ENCODE measurements around the gene ATP6V1G1. TPM values are rescaled to one million over a fixed set of nuclear protein-coding genes. Genes with fewer than 3 reads are reported as not detected.

ATP6V1G1 gene
- total and polyA plus RNA-seq, 2 experiments from 2014 or later, result 166 to 509 TPM

GRCh38 chr9:114621561-114621960, 34.0 kb downstream of the ATP6V1G1 start:
- no peak for ATAC-seq
- no peaks in the 10 kb centered on the region for H3K9me3 Mint-ChIP-seq
- no peak overlapping the region for H3K4me2 ChIP-seq

More at GRCh38 chr9:114621561-114621960, 34.0 kb downstream of the ATP6V1G1 start:
- no peaks in the 10 kb centered on the region for H3K27me3 Mint-ChIP-seq (ENCODE audit: insufficient read depth, low read depth, poor library complexity)
- Histone ChIP-seq H3K4me3 (no peak overlapping the region), H3K27ac (ENCODE audit: low read depth) (no peak overlapping the region), H2AFZ (no peak overlapping the region), H3K36me3 (ENCODE audit: insufficient read depth) (no peaks in the 10 kb centered on the region), H4K20me1 (replicated peaks; ENCODE audit: insufficient read depth) (no peaks in the 10 kb centered on the region), H3F3A (replicated peaks; ENCODE audit: low read depth) (no peaks in the 10 kb centered on the region), H3K4me1 (ENCODE audit: insufficient read depth) (no peaks in the 10 kb centered on the region), H3K27me3 (ENCODE audit: insufficient read depth) (no peaks in the 10 kb centered on the region), H3K9me2 (ENCODE audit: insufficient read depth) (no peaks in the 10 kb centered on the region), H3K79me2 (replicated peaks; ENCODE audit: insufficient read depth) (no peaks in the 10 kb centered on the region)
- no peaks in the 10 kb centered on the region for H3K4me1 Mint-ChIP-seq
- H3K4me3 Mint-ChIP-seq, result no peak overlapping the region
- no peak for DNase-seq (ENCODE audit: low spot score)
- no peak overlapping the region; the same call in 1 of the 2 replicates for H3K27ac Mint-ChIP-seq
- peaks cover 32% of the 10 kb centered on the region for H3K36me3 Mint-ChIP-seq (ENCODE audit: low read depth)
- TF ChIP-seq EZH2phosphoT487 (IDR thresholded peaks at IDR 0.05; ENCODE audit: unreplicated experiment) (no peak), NANOG (IDR thresholded peaks at IDR 0.05; ENCODE audit: borderline replicate concordance) (no peak), ZNF114 (CRISPR knock-in tag; IDR thresholded peaks at IDR 0.05) (no peak), REST (IDR thresholded peaks at IDR 0.05; ENCODE audit: unreplicated experiment) (no peak), ZNF331 (CRISPR knock-in tag; IDR thresholded peaks at IDR 0.05; ENCODE audit: low read depth) (no peak), EZH2 (IDR thresholded peaks at IDR 0.05; ENCODE audit: low read depth, unreplicated experiment) (no peak), STAT1 (IDR thresholded peaks at IDR 0.05; ENCODE audit: unreplicated experiment) (no peak), ETS1 (IDR thresholded peaks at IDR 0.05) (no peak)
- TF ChIP-seq, protein P1, sequence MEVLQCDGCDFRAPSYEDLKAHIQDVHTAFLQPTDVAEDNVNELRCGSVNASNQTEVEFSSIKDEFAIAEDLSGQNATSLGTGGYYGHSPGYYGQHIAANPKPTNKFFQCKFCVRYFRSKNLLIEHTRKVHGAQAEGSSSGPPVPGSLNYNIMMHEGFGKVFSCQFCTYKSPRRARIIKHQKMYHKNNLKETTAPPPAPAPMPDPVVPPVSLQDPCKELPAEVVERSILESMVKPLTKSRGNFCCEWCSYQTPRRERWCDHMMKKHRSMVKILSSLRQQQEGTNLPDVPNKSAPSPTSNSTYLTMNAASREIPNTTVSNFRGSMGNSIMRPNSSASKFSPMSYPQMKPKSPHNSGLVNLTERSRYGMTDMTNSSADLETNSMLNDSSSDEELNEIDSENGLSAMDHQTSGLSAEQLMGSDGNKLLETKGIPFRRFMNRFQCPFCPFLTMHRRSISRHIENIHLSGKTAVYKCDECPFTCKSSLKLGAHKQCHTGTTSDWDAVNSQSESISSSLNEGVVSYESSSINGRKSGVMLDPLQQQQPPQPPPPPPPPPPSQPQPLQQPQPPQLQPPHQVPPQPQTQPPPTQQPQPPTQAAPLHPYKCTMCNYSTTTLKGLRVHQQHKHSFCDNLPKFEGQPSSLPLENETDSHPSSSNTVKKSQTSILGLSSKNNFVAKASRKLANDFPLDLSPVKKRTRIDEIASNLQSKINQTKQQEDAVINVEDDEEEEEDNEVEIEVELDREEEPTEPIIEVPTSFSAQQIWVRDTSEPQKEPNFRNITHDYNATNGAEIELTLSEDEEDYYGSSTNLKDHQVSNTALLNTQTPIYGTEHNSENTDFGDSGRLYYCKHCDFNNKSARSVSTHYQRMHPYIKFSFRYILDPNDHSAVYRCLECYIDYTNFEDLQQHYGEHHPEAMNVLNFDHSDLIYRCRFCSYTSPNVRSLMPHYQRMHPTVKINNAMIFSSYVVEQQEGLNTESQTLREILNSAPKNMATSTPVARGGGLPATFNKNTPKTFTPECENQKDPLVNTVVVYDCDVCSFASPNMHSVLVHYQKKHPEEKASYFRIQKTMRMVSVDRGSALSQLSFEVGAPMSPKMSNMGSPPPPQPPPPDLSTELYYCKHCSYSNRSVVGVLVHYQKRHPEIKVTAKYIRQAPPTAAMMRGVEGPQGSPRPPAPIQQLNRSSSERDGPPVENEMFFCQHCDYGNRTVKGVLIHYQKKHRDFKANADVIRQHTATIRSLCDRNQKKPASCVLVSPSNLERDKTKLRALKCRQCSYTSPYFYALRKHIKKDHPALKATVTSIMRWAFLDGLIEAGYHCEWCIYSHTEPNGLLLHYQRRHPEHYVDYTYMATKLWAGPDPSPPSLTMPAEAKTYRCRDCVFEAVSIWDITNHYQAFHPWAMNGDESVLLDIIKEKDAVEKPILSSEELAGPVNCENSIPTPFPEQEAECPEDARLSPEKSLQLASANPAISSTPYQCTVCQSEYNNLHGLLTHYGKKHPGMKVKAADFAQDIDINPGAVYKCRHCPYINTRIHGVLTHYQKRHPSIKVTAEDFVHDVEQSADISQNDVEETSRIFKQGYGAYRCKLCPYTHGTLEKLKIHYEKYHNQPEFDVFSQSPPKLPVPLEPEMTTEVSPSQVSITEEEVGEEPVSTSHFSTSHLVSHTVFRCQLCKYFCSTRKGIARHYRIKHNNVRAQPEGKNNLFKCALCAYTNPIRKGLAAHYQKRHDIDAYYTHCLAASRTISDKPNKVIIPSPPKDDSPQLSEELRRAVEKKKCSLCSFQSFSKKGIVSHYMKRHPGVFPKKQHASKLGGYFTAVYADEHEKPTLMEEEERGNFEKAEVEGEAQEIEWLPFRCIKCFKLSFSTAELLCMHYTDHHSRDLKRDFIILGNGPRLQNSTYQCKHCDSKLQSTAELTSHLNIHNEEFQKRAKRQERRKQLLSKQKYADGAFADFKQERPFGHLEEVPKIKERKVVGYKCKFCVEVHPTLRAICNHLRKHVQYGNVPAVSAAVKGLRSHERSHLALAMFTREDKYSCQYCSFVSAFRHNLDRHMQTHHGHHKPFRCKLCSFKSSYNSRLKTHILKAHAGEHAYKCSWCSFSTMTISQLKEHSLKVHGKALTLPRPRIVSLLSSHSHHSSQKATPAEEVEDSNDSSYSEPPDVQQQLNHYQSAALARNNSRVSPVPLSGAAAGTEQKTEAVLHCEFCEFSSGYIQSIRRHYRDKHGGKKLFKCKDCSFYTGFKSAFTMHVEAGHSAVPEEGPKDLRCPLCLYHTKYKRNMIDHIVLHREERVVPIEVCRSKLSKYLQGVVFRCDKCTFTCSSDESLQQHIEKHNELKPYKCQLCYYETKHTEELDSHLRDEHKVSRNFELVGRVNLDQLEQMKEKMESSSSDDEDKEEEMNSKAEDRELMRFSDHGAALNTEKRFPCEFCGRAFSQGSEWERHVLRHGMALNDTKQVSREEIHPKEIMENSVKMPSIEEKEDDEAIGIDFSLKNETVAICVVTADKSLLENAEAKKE (CRISPR knock-in tag; IDR thresholded peaks at IDR 0.05), result no peak
